Stomach smooth muscle (tissue), 2 donors: ENCODE results near the gene INF2.
"Not testable (repeated sequence)": the region's sequence is repeated elsewhere in the genome, so short reads cannot be mapped to it uniquely, and the experiment has no call there.

Experiments
- H3K27ac ChIP-seq: one replicate; pipeline ENCODE4 v1.7.0; 2013; ENCODE audit warnings: mild to moderate bottlenecking, low read length, inconsistent platforms
- H3K27me3 ChIP-seq, 2 donors: one replicate each; pipeline ENCODE4 v1.7.0; 2013; ENCODE audit warnings: low read length in 2 of 2; ENCODE audit not compliant: insufficient read depth in 2 of 2, control insufficient read depth in 1 of 2
- H3K36me3 ChIP-seq, 2 donors: one replicate each; pipeline ENCODE4 v1.7.0; 2013; ENCODE audit warnings: low read length in 2 of 2; ENCODE audit not compliant: control insufficient read depth in 2 of 2, insufficient read depth in 2 of 2
- H3K4me1 ChIP-seq: one replicate; pipeline ENCODE4 v1.7.0; 2013; ENCODE audit warnings: low read length; ENCODE audit not compliant: control insufficient read depth, insufficient read depth
- H3K4me3 ChIP-seq, 2 donors: one replicate each; pipeline ENCODE4 v1.7.0; 2013; ENCODE audit warnings: low read length in 2 of 2
- H3K9ac ChIP-seq, 2 donors: one replicate each; pipeline ENCODE4 v1.7.0; 2013; ENCODE audit warnings: low read length in 2 of 2, mild to moderate bottlenecking in 1 of 2
- H3K9me3 ChIP-seq, 2 donors: one replicate each; pipeline ENCODE4 v1.7.0; 2013; ENCODE audit warnings: low read length in 2 of 2; ENCODE audit not compliant: control insufficient read depth in 2 of 2
- donor health status: healthy.
- donor health status: Pancreatic carcinoma.

The INF2 gene

GRCh38 chr14:104665114-104665656 is 24.2 kb upstream of the INF2 start:
- Histone ChIP-seq H3K36me3 (no peaks in the 10 kb centered on the region), H3K4me3 (no peak overlapping the region), H3K4me1 (no peaks in the 10 kb centered on the region), H3K27me3 (peaks cover 4 to 13% of the 10 kb centered on the region in 2 donors), H3K27ac (no peak overlapping the region), H3K9ac (no peak overlapping the region), H3K9me3 (peaks cover 0 to 5% of the 10 kb centered on the region in 2 donors)

GRCh38 chr14:104665657-104666522 is 23.5 kb upstream of the INF2 start:
- Histone ChIP-seq H3K36me3 (no peaks in the 10 kb centered on the region), H3K9me3 (peaks cover 0 to 5% of the 10 kb centered on the region in 2 donors), H3K27me3 (peaks cover 2 to 7% of the 10 kb centered on the region in 2 donors), H3K9ac (no peak overlapping the region), H3K4me3 (no peak overlapping the region), H3K4me1 (no peaks in the 10 kb centered on the region), H3K27ac (no peak overlapping the region)

GRCh38 chr14:104666523-104666895 is 22.9 kb upstream of the INF2 start:
- H3K9me3 ChIP-seq, H3K36me3 ChIP-seq, H3K4me3 ChIP-seq, H3K27ac ChIP-seq, H3K27me3 ChIP-seq, H3K4me1 ChIP-seq, H3K9ac ChIP-seq: not testable (repeated sequence)

GRCh38 chr14:104666981-104667380 is 22.4 kb upstream of the INF2 start:
- H3K27ac ChIP-seq, result no peak overlapping the region
- no peaks in the 10 kb centered on the region for H3K9me3 ChIP-seq
- no peaks in the 10 kb centered on the region for H3K36me3 ChIP-seq
- H3K4me3 ChIP-seq, result no peak overlapping the region
- peaks cover 2 to 7% of the 10 kb centered on the region in 2 donors for H3K27me3 ChIP-seq
- no peak overlapping the region for H3K9ac ChIP-seq
- H3K4me1 ChIP-seq, result no peaks in the 10 kb centered on the region

- Histone ChIP-seq H3K27me3 (peaks cover 2 to 7% of the 10 kb centered on the region in 2 donors), H3K4me3 (no peak overlapping the region), H3K36me3 (no peaks in the 10 kb centered on the region), H3K4me1 (no peaks in the 10 kb centered on the region), H3K9ac (no peak overlapping the region), H3K27ac (no peak overlapping the region), H3K9me3 (no peaks in the 10 kb centered on the region)
Observed at GRCh38 chr14:104669697-104670096, 19.7 kb upstream of the INF2 start.

GRCh38 chr14:104671330-104671977 is 18.0 kb upstream of the INF2 start:
- not testable (repeated sequence) for H3K4me1 ChIP-seq, H3K9me3 ChIP-seq, H3K4me3 ChIP-seq, H3K27me3 ChIP-seq, H3K27ac ChIP-seq, H3K36me3 ChIP-seq, H3K9ac ChIP-seq

- not testable (repeated sequence) for H3K27ac ChIP-seq, H3K9ac ChIP-seq, H3K4me3 ChIP-seq, H3K27me3 ChIP-seq, H3K4me1 ChIP-seq, H3K9me3 ChIP-seq, H3K36me3 ChIP-seq
Observed at GRCh38 chr14:104672119-104672518, 17.3 kb upstream of the INF2 start.

GRCh38 chr14:104673481-104673880 is 15.9 kb upstream of the INF2 start:
- H3K4me1 ChIP-seq, result peaks cover 16% of the 10 kb centered on the region
- no peak overlapping the region for H3K4me3 ChIP-seq
- H3K9me3 ChIP-seq, result no peaks in the 10 kb centered on the region
- no peak overlapping the region for H3K27ac ChIP-seq
- no peaks in the 10 kb centered on the region for H3K36me3 ChIP-seq
- no peaks in the 10 kb centered on the region for H3K27me3 ChIP-seq
- no peak overlapping the region for H3K9ac ChIP-seq

- Histone ChIP-seq H3K4me3 (no peak overlapping the region), H3K4me1 (peaks cover 34% of the 10 kb centered on the region), H3K9ac (no peak overlapping the region), H3K27me3 (no peaks in the 10 kb centered on the region), H3K27ac (no peak overlapping the region), H3K36me3 (no peaks in the 10 kb centered on the region), H3K9me3 (no peaks in the 10 kb centered on the region)
Observed at GRCh38 chr14:104675447-104675846, 14.0 kb upstream of the INF2 start.

- Histone ChIP-seq H3K4me1 (peaks cover 42% of the 10 kb centered on the region), H3K9me3 (no peaks in the 10 kb centered on the region), H3K4me3 (no peak overlapping the region), H3K27me3 (no peaks in the 10 kb centered on the region), H3K9ac (no peak overlapping the region), H3K36me3 (no peaks in the 10 kb centered on the region), H3K27ac (no peak overlapping the region)
Observed at GRCh38 chr14:104676130-104676693, 13.2 kb upstream of the INF2 start.
